Retinal pigment epithelial cell (primary cell): ENCODE results near the gene CISD3.

ENCODE experiments used
- DNase-seq: peaks from one replicate; pipeline ENCODE4 v3.0.0-alpha.2; 2010; ENCODE audit warnings: low read depth
- H3K4me3 ChIP-seq: 2 replicates; pipeline ENCODE4 v1.5.1; 2011; ENCODE audit warnings: mild to moderate bottlenecking, low read length, control low read depth, moderate library complexity
- CTCF ChIP-seq: conservative IDR thresholded peaks from 2 replicates; pipeline ENCODE4 v1.5.1; 2011; ENCODE audit warnings: low read depth, low read length, control low read depth, inconsistent platforms

CISD3 gene

GRCh38 chr17:38704606-38705522 lies 25.3 kb upstream of the CISD3 start, which contains the start of gene MLLT6:
Gene MLLT6 (plus strand): TSS chr17:38705273. CDS start chr17:38705633, 360 bp downstream.
- H3K4me3 ChIP-seq, result peak within 1 kb of the TSS; percentile 76
- no peak for TF ChIP-seq CTCF
- DNase-seq, result no peak

- TF ChIP-seq CTCF, result no peak
- peak overlapping the region; percentile 76 for H3K4me3 ChIP-seq
- no peak for DNase-seq
Observed at GRCh38 chr17:38705523-38705802, 24.7 kb upstream of the CISD3 start.

GRCh38 chr17:38705803-38706504 lies 24.2 kb upstream of the CISD3 start:
- no peak for DNase-seq
- peak overlapping the region; percentile 76 for H3K4me3 ChIP-seq
- TF ChIP-seq CTCF, result no peak

GRCh38 chr17:38706505-38707216 lies 23.5 kb upstream of the CISD3 start:
- no peak for DNase-seq
- H3K4me3 ChIP-seq, result peak overlapping the region; percentile 76
- TF ChIP-seq CTCF, result no peak

GRCh38 chr17:38707678-38708351 lies 22.3 kb upstream of the CISD3 start:
- no peak for DNase-seq
- no peak for TF ChIP-seq CTCF
- H3K4me3 ChIP-seq, result no peak overlapping the region

GRCh38 chr17:38709104-38709820 lies 20.9 kb upstream of the CISD3 start:
- DNase-seq, result no peak
- TF ChIP-seq CTCF, result no peak
- H3K4me3 ChIP-seq, result no peak overlapping the region
